HG02973 (cell line): ENCODE measurements around the gene FARP1.

ENCODE experiments used
- ATAC-seq: cut with Tn5 transposase; IDR thresholded peaks from one replicate; pipeline ENCODE4 v1.9.1; 2021; ENCODE audit warnings: moderate library complexity; ENCODE audit not compliant: unreplicated experiment

Gene FARP1

GRCh38 chr13:98200211-98200878, 57.5 kb downstream of the FARP1 start:
- no peak for ATAC-seq

DNA sequence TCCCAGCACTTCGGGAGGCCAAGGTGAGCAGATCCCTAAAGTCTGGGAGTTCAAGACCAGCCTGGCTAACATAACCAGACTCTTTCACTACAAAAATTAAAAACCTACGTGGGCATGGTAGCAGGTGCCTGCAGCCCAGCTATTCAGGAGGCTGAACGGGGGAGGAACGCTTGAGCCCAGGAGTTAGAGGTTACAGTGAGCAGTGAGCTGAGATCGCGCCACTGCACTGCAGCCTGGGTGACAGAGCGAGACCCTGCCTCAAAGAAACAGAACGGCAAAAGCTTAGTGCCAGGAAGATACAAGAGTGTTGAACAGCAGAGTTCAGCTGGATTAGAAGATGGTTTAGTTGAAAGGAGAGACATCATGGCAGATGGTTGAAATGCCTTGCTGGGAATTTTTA, 58.3 kb downstream of the FARP1 start:
- ATAC-seq: no peak

DNA sequence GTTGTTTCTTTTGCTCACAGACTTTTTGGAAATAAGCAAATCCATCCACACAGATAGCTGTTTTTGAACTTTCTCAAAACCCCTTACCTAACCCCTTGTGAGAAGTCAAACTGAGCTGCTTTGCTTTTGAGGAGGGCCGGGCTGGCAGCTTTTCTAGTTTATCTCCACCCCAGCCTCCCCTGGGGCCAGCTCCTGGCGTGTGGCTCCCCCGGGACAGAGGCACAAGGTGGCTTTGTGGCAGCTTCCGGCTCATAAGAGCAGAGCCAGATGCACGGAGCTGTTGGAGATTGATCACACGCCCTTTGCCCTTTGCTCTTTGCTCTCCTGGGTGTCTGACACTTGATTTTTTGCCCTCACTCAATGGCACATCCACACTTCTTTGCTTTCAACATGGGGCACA, 59.1 kb downstream of the FARP1 start:
- ATAC-seq: no peak

DNA sequence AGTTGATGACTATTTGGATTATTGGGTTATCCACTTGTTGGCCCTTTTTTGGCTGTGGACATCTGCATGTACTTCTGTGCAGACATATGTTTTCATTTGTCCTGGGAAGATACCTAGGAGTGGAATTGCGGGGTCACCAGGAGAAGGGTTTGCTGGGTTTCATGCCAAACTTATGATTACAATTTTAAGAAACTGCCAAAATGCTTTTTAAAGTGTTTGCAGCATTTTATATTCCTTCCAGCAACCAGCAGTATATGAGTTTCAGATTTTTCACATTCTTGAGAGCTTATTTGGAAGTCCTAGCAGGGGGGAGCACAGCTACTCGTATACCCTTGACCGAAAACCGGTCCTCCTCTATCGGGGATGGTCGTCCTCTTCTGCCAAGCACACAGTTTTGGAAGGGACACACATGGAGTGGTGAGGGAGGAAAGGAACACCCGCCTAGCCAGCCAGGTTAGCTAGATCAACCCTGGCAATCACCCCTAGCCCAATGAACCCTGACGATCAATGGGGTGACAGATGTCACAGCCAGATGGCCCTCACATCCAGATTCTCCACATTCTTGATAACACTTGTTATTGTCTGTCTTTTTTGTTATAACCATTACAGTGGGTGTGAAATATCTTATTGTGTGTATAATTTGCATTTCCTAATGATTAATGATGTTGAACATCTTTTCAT, 60.9 kb downstream of the FARP1 start:
- ATAC-seq: no peak

DNA sequence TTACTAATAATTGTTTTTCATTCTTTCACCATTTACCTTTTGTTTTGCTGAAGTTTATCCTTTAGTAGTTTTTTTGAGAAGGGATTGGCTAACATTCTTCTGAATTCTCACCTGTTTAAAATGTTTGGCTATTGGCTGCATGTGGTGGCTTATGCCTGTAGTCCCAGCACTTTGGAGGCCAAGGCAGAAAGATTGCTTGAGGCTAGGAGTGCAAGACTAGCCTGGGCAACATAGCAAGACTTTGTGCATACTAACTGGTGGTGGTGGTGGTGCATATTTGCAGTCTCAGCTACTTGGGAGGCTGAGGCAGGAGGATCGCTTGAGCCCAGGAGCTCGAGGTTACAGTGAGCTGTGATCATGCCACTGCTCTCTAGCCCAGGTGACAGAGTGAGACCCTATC, 61.7 kb downstream of the FARP1 start:
- ATAC-seq: no peak

- no peak for ATAC-seq
These were observed 64.1 kb downstream of the FARP1 start for GRCh38 chr13:98206946-98207345.

- no peak for ATAC-seq
These were observed 64.5 kb downstream of the FARP1 start for GRCh38 chr13:98207416-98207815.

DNA sequence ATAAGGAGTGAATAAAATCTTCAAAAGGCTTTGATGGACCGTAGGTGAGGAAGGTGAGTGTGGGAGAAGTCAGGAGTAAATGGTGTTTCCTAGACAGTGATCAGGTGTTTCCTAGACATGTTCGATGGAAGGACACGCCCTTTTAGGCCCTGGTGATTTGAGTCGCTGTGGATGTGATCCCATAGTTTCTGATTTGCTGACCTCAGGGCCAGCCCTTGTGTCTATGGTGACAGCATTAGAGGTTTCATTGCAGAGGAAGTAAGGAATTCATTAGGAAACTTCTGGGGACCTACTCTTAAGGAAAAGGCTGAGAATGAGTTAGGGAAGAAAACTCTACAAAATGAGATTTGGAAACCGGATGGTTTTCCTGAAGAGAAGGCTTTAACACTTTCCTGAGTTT, 65.7 kb downstream of the FARP1 start:
- no peak for ATAC-seq

- ATAC-seq: no peak
These were observed 69.9 kb downstream of the FARP1 start for GRCh38 chr13:98212763-98213162.

GRCh38 chr13:98213354-98213753, 70.5 kb downstream of the FARP1 start:
- ATAC-seq: no peak

DNA sequence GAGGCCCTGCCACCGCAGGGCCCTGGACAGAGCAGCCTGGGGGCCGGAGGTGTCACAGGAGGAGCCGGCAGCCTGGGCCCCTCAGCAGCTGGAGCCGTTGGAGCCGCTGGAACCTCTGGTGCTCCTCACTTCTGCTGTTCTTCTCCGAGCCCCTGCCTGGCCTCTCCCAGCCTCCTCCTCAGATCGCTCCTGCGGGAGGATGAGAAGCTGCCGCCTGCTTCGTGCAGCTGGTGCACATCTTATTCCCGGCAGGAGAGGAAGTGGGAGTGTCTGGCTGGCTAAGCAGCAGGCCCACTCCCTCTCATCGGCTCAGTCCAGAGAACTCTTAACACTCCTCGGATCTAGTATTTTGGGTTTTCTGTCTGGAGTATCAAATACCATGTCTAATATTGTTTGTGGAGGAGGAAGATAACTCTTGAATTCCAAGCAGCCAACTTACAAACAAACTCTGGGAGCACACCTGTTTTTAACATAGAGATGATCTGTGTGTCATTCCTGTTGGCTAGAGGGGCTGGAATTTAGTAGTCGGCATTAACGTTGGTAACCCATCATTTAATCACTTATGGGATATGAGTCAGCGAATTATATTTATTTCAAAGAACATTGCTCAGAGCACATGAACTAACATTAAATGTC, 71.2 kb downstream of the FARP1 start:
- ATAC-seq: no peak

DNA sequence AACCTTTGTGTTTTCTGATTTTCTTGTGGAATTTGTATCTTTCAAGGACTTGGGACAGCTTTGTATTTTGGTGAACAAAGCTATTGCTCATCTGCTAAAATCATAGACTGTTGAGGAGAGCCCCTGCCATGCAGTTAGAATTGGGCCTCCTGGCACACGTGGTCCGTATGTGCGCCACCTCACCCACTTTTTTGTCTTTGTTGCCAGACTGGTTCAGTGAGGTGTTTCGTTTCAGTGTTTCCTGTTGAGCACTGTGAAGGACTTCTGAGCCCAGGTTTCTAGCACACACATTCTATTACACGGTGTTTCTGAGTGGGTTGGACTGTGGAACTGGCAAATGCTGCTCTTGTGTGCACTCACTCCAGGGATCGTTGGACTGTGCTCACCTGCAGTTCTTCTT, 71.8 kb downstream of the FARP1 start:
- no peak for ATAC-seq

- ATAC-seq: no peak
These were observed 72.6 kb downstream of the FARP1 start for GRCh38 chr13:98215508-98215907.

- ATAC-seq: no peak
These were observed 73.3 kb downstream of the FARP1 start for GRCh38 chr13:98216135-98216565.

GRCh38 chr13:98216711-98217285, 73.9 kb downstream of the FARP1 start:
- ATAC-seq: no peak

- no peak for ATAC-seq
These were observed 74.7 kb downstream of the FARP1 start for GRCh38 chr13:98217597-98217996.

GRCh38 chr13:98219685-98220084, 76.8 kb downstream of the FARP1 start:
- ATAC-seq: no peak

- ATAC-seq: no peak
These were observed 77.4 kb downstream of the FARP1 start for GRCh38 chr13:98220271-98220791.

- ATAC-seq: no peak
These were observed 78.3 kb downstream of the FARP1 start for GRCh38 chr13:98221234-98221633.

DNA sequence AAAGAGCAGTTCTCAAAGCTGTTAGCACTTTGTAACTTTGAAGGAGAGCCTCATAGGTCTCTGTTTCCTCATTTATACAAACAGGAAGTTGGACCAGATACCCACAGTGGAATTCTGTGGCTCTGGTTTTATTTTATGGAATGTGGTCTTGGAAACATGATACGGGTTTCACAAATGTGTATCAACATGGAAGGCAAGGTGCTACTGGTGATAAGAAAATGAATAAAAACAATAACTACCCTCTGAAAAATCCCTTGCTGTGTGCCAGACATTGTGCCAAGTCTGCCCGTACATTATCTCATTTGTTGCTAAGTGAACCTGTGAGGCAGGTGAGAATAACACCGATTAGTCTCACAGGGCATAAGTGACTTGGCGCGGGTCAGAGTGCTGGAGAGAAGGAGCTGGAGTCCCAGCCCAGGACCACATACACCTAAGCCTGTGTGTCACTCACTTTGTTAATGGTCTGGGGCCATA, 79.2 kb downstream of the FARP1 start:
- ATAC-seq: no peak

DNA sequence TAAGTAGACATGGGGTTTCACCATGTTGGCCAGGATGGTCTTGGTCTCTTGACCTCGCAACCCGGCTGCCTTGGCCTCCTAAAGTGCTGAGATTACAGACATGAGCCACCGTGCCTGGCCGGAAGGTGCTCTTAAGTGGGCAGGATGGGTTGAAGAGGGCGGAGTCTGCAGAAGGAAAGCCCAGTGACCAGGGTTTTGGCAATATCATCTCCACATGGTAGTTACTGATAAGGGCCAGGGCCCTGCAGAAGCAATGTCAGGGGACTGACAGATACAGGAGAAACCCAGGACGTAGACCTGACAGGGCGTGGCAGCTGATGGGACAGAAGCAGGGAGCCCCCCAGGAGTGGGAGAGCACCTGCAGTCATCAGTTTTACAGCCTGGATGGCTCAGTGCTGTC, 79.9 kb downstream of the FARP1 start:
- ATAC-seq: no peak

DNA sequence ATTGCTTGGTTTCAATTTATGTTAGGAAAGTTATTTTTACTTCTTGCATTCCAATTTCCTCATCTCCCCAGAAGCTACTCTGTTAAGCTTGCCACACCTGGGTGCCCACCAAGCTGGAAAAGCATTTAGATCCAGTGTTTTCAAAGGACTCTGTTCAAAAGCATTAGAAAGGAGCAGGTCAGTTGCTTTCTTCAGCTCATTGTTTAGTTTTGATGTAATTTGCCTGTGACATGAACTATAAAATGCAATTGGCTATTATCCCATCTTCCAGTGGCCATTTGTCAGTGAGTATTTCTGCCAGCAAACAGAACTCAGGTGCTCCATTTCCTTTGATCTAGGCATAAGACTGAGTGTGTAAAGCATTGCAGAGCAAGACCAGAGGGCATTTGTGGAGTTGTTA, 80.8 kb downstream of the FARP1 start:
- no peak for ATAC-seq
